OCI-LY3 (cell line): Measurements from ENCODE around the gene TRIP10.

Experiments used
- H2AFZ ChIP-seq: fragments of 200-600, 300-600 bp; shearing (Covaris generic); 2 replicates; pipeline ENCODE4 v1.6.0; 2014; ENCODE audit warnings: antibody characterized with exemption, low read depth, low read length
- H3K27ac ChIP-seq: fragments of 200-600, 300-600 bp; sonication (generic); 2 replicates; pipeline ENCODE4 v1.5.1; 2014; ENCODE audit warnings: mild to moderate bottlenecking, low read length, moderate library complexity, mixed read lengths
- H3K27me3 ChIP-seq: fragments of 200-600, 300-600 bp; sonication (generic); 2 replicates; pipeline ENCODE4 v1.6.1; 2014; ENCODE audit warnings: low read depth, low read length, mixed read lengths
- H3K36me3 ChIP-seq: fragments of 200-600, 300-600 bp; sonication (generic); replicated peaks from 2 replicates; pipeline ENCODE3; 2014; ENCODE audit warnings: low read depth, low read length, mixed read lengths
- H3K4me1 ChIP-seq: fragments of 300-600, 200-600 bp; sonication (generic); 2 replicates; pipeline ENCODE4 v1.6.1; 2014; ENCODE audit warnings: low read length, mixed read lengths
- H3K4me2 ChIP-seq: fragments of 200-600, 300-600 bp; sonication (generic); 2 replicates; pipeline ENCODE4 v1.6.1; 2014; ENCODE audit warnings: low read length, mixed read lengths
- H3K4me3 ChIP-seq: fragments of 300-600, 200-600 bp; sonication (generic); 2 replicates; pipeline ENCODE4 v1.5.1; 2014; ENCODE audit warnings: antibody characterized with exemption, mild to moderate bottlenecking, low read length, moderate library complexity
- H3K79me2 ChIP-seq: fragments of 300-600, 200-600 bp; shearing (Covaris generic); 2 replicates; pipeline ENCODE4 v1.6.1; 2014; ENCODE audit warnings: mild to moderate bottlenecking, low read length, mixed read lengths
- H3K9ac ChIP-seq: fragments of 300-600, 200-600 bp; shearing (Covaris generic); 2 replicates; pipeline ENCODE4 v1.6.0; 2014; ENCODE audit warnings: mild to moderate bottlenecking, low read length, moderate library complexity
- H3K9me3 ChIP-seq: fragments of 200-600, 300-600 bp; shearing (Covaris generic); 2 replicates; pipeline ENCODE4 v1.6.1; 2014; ENCODE audit warnings: low read length, mixed read lengths; ENCODE audit not compliant: insufficient read depth
- H4K20me1 ChIP-seq: fragments of 200-600, 300-600 bp; sonication (generic); 2 replicates; pipeline ENCODE4 v1.6.1; 2016; ENCODE audit warnings: low read length, mixed read lengths; ENCODE audit not compliant: insufficient read depth
- EZH2phosphoT487 ChIP-seq: fragments of 200-600 bp; shearing (Covaris generic); IDR thresholded peaks from 2 replicates; pipeline ENCODE4 v1.6.1; 2018; ENCODE audit warnings: antibody characterized with exemption, mixed run types, low read depth
- TF ChIP-seq, protein P1 (sequence below): fragments of 200-600, 300-600 bp; sonication (generic); IDR thresholded peaks from 2 replicates; pipeline ENCODE4 v1.5.1; 2014; ENCODE audit warnings: antibody characterized with exemption, low read length, low read depth

Gene TRIP10

DNA sequence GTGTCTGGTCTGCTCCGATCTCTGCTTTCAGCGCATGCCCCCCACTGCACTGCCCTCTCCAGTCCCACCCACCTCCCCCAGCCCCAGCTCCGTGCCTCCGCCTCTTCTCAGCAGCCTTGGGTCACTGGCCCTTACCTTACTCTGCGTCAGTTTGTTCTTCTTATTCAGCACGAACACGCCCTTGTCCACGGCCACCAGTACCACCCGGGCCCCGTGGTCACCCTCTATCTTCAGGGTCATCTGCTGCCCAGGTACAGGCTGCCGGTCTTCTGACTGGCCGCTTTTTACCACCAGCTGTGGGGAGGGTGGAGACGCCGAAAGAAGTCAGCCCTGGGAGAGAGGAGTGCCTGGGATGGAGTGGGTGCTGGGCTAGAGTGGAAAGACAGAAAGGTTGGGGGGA, 29.9 kb upstream of the TRIP10 start:
- Histone ChIP-seq H3K79me2 (no peaks in the 10 kb centered on the region), H3K9ac (no peak overlapping the region), H3K36me3 (no peaks in the 10 kb centered on the region), H3K4me1 (no peaks in the 10 kb centered on the region), H3K9me3 (no peaks in the 10 kb centered on the region), H3K27me3 (peaks cover 20% of the 10 kb centered on the region), H4K20me1 (no peaks in the 10 kb centered on the region), H3K4me2 (no peak overlapping the region), H3K4me3 (no peak overlapping the region), H3K27ac (no peak overlapping the region), H2AFZ (no peak overlapping the region)
- TF ChIP-seq, protein P1, sequence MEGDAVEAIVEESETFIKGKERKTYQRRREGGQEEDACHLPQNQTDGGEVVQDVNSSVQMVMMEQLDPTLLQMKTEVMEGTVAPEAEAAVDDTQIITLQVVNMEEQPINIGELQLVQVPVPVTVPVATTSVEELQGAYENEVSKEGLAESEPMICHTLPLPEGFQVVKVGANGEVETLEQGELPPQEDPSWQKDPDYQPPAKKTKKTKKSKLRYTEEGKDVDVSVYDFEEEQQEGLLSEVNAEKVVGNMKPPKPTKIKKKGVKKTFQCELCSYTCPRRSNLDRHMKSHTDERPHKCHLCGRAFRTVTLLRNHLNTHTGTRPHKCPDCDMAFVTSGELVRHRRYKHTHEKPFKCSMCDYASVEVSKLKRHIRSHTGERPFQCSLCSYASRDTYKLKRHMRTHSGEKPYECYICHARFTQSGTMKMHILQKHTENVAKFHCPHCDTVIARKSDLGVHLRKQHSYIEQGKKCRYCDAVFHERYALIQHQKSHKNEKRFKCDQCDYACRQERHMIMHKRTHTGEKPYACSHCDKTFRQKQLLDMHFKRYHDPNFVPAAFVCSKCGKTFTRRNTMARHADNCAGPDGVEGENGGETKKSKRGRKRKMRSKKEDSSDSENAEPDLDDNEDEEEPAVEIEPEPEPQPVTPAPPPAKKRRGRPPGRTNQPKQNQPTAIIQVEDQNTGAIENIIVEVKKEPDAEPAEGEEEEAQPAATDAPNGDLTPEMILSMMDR: no peak
- no peak for TF ChIP-seq EZH2phosphoT487

DNA sequence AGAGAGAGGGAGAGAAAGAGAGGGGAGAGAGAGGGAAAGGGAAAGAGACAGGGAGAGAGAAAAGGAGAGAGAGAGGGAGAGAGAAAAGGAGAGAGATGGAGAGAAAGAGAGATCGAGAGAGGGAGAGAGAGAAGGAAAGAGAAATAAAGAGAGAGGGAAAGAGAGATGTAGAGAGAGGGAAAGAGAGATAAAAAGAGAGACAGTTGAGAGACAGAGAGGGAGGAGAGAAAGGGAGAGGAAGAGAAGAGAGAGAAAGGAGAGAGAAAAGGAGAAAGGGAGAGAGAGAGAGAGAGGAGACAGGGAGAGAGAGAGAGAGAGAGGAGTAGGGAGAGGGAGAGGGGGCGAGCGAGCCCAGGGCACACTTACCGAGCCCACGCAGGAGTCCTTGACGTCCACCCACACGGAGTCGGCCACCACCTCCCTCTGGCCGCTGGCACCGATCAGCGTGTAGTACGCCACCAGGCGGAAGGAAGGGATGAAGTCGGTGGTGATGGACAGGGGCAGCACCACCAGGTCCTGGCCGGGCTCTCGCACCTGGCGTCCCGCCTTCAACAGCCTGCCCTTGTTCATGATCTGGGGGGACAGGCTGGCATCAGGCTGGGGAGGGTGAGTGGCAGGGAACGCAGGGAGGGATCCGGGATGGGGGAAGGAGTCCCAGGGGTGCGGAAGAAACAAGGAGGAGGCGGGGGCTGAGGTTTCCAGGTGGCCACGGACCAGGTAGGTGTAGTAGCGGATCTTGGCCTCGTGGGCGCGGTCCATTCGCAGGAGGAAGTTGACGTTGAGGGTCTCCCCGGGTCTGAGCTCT, 29.0 kb upstream of the TRIP10 start:
- Histone ChIP-seq H2AFZ (no peak overlapping the region), H3K4me2 (no peak overlapping the region), H3K9ac (no peak overlapping the region)

DNA sequence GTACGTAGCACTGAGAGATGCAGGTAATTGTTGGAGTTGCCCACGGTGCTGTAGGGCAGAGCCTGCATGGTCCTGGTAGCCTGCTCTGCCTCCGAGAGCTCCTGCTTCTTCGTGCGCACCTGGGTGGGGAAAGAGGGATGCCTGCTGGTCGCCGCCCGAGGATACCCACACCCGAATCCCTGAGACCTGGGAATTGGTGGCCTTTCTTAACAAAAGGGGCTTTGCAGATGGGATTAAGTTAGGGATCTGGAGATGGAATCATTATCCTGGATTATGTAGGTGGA, 28.5 kb upstream of the TRIP10 start:
- no peak overlapping the region for H3K27ac ChIP-seq
- TF ChIP-seq EZH2phosphoT487: no peak
- TF ChIP-seq, protein P1: no peak
- H3K4me3 ChIP-seq: no peak overlapping the region
- no peaks in the 10 kb centered on the region for H4K20me1 ChIP-seq
- no peak overlapping the region for H3K4me2 ChIP-seq
- no peak overlapping the region for H3K9ac ChIP-seq
- no peaks in the 10 kb centered on the region for H3K79me2 ChIP-seq
- H3K9me3 ChIP-seq: no peaks in the 10 kb centered on the region
- no peaks in the 10 kb centered on the region for H3K36me3 ChIP-seq
- no peak overlapping the region for H2AFZ ChIP-seq
- H3K4me1 ChIP-seq: no peaks in the 10 kb centered on the region
- H3K27me3 ChIP-seq: peaks cover 20% of the 10 kb centered on the region

More for the DNA sequence above, 29.0 kb upstream of the TRIP10 start:
- Histone ChIP-seq H3K4me1 (no peaks in the 10 kb centered on the region), H3K27ac (no peak overlapping the region), H4K20me1 (no peaks in the 10 kb centered on the region), H3K27me3 (peaks cover 20% of the 10 kb centered on the region), H3K36me3 (no peaks in the 10 kb centered on the region), H3K4me3 (no peak overlapping the region), H3K9me3 (no peaks in the 10 kb centered on the region), H3K79me2 (no peaks in the 10 kb centered on the region)
- TF ChIP-seq EZH2phosphoT487: no peak
- TF ChIP-seq, protein P1: no peak

DNA sequence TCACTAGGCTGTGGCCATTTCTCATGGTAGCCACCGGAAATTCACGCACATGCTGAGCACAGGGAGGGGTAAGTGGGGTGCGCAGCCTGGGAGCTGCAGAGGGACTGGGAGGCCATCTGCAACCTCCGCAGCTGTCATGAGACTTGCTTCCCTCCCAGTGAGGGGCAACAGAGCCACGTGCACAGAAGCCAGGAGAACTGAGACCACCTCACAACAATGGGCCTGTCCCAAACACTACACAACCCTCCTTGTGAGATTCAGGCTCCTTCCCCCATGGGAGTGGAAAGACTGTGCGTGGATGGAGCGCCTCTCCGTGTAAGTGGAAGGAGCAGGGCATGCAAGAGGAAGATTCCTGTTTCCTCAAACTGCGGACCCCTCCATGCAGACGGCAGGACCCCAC, 27.9 kb upstream of the TRIP10 start:
- Histone ChIP-seq H3K79me2 (no peaks in the 10 kb centered on the region), H2AFZ (no peak overlapping the region), H3K9me3 (no peaks in the 10 kb centered on the region), H3K4me1 (no peaks in the 10 kb centered on the region), H3K4me2 (no peak overlapping the region), H3K4me3 (no peak overlapping the region), H3K27ac (no peak overlapping the region), H3K9ac (no peak overlapping the region), H3K27me3 (peaks cover 20% of the 10 kb centered on the region), H4K20me1 (no peaks in the 10 kb centered on the region), H3K36me3 (no peaks in the 10 kb centered on the region)
- TF ChIP-seq, protein P1: no peak
- no peak for TF ChIP-seq EZH2phosphoT487
